Urothelium cell line (cell line): Measurements from ENCODE around the gene MAPK8.
A peak's percentile ranks its signal among the peaks of the same experiment; 100 is the strongest.
"Not testable (repeated sequence)": the region's sequence is repeated elsewhere in the genome, so short reads cannot be mapped to it uniquely, and the experiment has no call there.

Source experiments
- DNase-seq: peaks from one replicate; pipeline ENCODE4 v3.0.0; 2011; ENCODE audit warnings: low spot score, mixed read lengths
- FAIRE-seq: peaks from 2 replicates; lab custom pipeline; 2011; peaks lifted over from hg19 to GRCh38; lab: Jason Lieb, UNC

Gene MAPK8

GRCh38 chr10:48332166-48332870, 25.8 kb downstream of the MAPK8 start:
- DNase-seq (no peak), FAIRE-seq (no peak)

- DNase-seq, result no peak
- no peak for FAIRE-seq
These were observed 26.4 kb downstream of the MAPK8 start for GRCh38 chr10:48332871-48333216.

GRCh38 chr10:48333856-48334255, 27.4 kb downstream of the MAPK8 start:
- FAIRE-seq, result no peak
- peak; percentile 28 for DNase-seq

GRCh38 chr10:48335788-48336187, 29.3 kb downstream of the MAPK8 start:
- DNase-seq, result no peak
- no peak for FAIRE-seq

GRCh38 chr10:48336978-48337599, 30.6 kb downstream of the MAPK8 start:
- DNase-seq (no peak), FAIRE-seq (no peak)

- no peak for FAIRE-seq
These were observed 34.3 kb downstream of the MAPK8 start for GRCh38 chr10:48340734-48341133.

GRCh38 chr10:48343106-48343505, 36.6 kb downstream of the MAPK8 start:
- no peak for DNase-seq
- no peak for FAIRE-seq

More at GRCh38 chr10:48340734-48341133, 34.3 kb downstream of the MAPK8 start:
- no peak for DNase-seq

GRCh38 chr10:48343921-48344598, 37.6 kb downstream of the MAPK8 start:
- FAIRE-seq (no peak), DNase-seq (no peak)

- FAIRE-seq, DNase-seq: not testable (repeated sequence)
These were observed 39.8 kb downstream of the MAPK8 start for GRCh38 chr10:48346248-48346647.

- not testable (repeated sequence) for FAIRE-seq
These were observed 41.1 kb downstream of the MAPK8 start for GRCh38 chr10:48347539-48347938.

GRCh38 chr10:48347943-48348342, 41.5 kb downstream of the MAPK8 start:
- not testable (repeated sequence) for FAIRE-seq, DNase-seq

More at GRCh38 chr10:48347539-48347938, 41.1 kb downstream of the MAPK8 start:
- not testable (repeated sequence) for DNase-seq

- FAIRE-seq (no peak), DNase-seq (no peak)
These were observed 46.8 kb downstream of the MAPK8 start for GRCh38 chr10:48353246-48353645.

- no peak for FAIRE-seq
- DNase-seq, result no peak
These were observed 51.2 kb downstream of the MAPK8 start for GRCh38 chr10:48357631-48358030.

GRCh38 chr10:48358162-48358561, 51.7 kb downstream of the MAPK8 start:
- no peak for DNase-seq
- no peak for FAIRE-seq

GRCh38 chr10:48358838-48359237, 52.4 kb downstream of the MAPK8 start:
- DNase-seq (no peak), FAIRE-seq (no peak)

GRCh38 chr10:48361176-48361575, 54.7 kb downstream of the MAPK8 start:
- no peak for FAIRE-seq
- no peak for DNase-seq

GRCh38 chr10:48363617-48364355, 57.3 kb downstream of the MAPK8 start:
- DNase-seq (peak; percentile 41), FAIRE-seq (no peak)

- FAIRE-seq, result no peak
These were observed 58.4 kb downstream of the MAPK8 start for GRCh38 chr10:48364659-48365405.

GRCh38 chr10:48365668-48366067, 59.2 kb downstream of the MAPK8 start:
- FAIRE-seq, result no peak
- DNase-seq, result no peak

More at GRCh38 chr10:48364659-48365405, 58.4 kb downstream of the MAPK8 start:
- no peak for DNase-seq

- DNase-seq (no peak), FAIRE-seq (no peak)
These were observed 59.8 kb downstream of the MAPK8 start for GRCh38 chr10:48366261-48366660.
